AG09309 (cell line): ENCODE results near the gene HFE.

Source experiments
- DNase-seq: peaks from one replicate; pipeline ENCODE4 v3.0.0-alpha.2; 2010; ENCODE audit warnings: low read depth
- H3K4me3 ChIP-seq: 2 replicates; pipeline ENCODE4 v1.5.1; 2011; ENCODE audit warnings: mild to moderate bottlenecking, low read depth, low read length, moderate library complexity; ENCODE audit not compliant: control insufficient read depth
- TF ChIP-seq, protein P1 (sequence below): IDR thresholded peaks from 2 replicates; pipeline ENCODE4 v1.5.1; 2011; ENCODE audit warnings: mild to moderate bottlenecking, low read depth, low read length, inconsistent platforms; ENCODE audit not compliant: insufficient read depth, control insufficient read depth; ENCODE audit errors: missing control alignments

The HFE gene

DNA sequence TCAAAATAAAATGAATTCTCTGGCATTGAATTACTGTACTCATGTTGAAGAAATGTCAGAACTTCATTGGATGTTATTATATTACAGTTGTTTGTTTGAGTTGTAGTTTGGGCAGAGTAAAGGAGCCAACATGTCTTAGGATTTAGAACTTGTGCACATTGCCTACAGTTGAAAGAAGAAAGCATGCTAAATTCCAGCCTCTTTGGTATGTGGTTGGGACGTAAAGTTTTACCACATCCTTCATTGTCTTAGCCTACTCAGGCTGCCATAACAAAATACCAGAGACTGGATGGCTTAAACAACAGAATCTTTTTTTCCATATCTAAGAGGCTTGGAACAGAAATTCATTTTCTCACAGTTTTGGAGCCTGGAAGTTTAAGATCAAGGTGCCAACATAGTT is 42.4 kb downstream of the HFE start:
- TF ChIP-seq, protein P1, sequence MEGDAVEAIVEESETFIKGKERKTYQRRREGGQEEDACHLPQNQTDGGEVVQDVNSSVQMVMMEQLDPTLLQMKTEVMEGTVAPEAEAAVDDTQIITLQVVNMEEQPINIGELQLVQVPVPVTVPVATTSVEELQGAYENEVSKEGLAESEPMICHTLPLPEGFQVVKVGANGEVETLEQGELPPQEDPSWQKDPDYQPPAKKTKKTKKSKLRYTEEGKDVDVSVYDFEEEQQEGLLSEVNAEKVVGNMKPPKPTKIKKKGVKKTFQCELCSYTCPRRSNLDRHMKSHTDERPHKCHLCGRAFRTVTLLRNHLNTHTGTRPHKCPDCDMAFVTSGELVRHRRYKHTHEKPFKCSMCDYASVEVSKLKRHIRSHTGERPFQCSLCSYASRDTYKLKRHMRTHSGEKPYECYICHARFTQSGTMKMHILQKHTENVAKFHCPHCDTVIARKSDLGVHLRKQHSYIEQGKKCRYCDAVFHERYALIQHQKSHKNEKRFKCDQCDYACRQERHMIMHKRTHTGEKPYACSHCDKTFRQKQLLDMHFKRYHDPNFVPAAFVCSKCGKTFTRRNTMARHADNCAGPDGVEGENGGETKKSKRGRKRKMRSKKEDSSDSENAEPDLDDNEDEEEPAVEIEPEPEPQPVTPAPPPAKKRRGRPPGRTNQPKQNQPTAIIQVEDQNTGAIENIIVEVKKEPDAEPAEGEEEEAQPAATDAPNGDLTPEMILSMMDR, result no peak
- no peak overlapping the region for H3K4me3 ChIP-seq
- no peak for DNase-seq

DNA sequence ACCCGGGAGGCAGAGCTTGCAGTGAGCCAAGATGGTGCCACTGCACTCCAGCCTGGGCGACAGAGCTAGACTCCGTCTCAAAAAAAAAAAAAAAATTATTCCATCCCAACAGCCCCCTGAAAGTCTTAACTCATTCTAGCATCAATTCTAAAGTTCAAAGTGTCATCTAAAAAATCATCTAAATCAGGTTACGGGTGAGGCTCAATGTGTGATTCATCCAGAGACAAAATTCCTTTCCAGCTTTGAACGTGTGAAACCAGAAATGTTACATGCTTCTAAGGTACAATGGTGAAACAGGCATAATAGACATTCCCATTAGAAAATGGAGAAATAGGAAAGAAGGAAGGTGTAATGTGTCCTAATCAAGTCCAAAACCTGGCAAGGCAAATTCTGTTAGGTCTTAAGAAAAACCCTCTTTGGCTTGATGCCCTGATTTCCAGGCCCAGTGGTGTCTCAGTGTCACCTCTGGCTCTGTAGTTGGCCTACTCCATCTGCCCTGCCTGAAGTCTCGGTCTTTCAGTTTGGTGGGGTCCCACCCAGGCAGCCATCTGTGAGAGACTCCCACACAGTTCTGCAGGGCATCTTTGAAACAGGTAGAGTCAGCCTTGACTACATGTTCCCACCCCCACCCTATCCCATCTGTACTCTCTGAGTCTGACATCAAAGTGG is 43.5 kb downstream of the HFE start:
- TF ChIP-seq, protein P1, result no peak
- DNase-seq, result no peak

DNA sequence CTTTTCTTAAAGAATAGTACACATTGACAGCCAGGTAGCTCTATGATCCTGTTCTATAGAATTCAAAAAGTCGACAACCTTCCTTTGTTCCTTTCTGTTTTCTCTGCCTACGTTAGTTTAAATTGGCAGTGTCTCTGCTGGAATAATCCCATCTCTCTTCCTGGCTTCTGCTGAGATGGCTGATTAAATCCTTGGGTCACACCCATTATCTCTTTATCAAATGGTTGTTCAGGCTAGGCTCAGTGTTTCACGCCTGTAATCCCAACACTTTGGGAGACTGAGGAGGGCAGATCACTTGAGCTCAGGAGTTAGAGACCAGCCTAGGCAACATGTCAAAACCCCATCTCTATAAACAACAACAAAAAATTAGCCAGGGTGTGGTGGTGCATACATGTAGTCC is 44.4 kb downstream of the HFE start:
- TF ChIP-seq, protein P1, result no peak
- no peak overlapping the region for H3K4me3 ChIP-seq
- no peak for DNase-seq

More for the DNA sequence above, 43.5 kb downstream of the HFE start:
- no peak overlapping the region for H3K4me3 ChIP-seq

DNA sequence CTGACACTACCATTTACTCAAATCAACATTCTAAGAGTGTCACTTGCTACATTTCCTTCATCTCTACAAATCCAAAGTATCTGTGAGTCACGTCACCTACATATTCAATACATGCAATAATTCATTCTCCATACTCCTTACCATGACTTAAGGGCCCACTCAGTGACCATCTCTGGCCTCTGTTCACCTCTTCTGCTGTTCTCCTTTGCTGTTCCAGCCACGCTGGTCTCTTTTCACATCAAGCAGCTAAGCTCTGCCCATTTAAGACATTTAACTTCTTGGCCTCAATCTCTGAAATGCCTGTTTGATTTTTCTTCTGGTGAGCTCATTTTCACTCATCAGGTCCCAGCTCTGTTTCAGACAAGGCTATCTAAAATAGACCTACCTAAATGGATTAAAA is 46.5 kb downstream of the HFE start:
- DNase-seq, result no peak
- no peak overlapping the region for H3K4me3 ChIP-seq
- TF ChIP-seq, protein P1, result no peak

DNA sequence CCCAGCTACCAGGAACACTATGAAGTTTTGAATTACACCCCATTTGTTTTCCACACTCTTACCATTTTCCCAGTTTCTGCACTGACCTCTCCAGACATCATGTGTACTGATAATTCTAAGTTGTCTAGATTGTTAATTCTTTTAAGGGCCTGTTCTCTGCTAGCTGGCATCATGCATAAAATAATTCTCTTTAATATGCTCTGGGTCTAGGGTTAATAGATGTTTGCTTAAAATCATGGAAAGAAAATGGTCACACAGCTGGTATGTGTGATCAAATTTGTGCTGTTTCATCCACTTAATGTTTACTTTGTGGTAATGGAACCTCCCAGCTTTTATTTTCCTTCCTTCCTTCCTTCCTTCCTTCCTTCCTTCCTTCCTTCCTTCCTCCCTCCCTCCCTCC is 49.1 kb downstream of the HFE start:
- DNase-seq, result no peak
- no peak overlapping the region for H3K4me3 ChIP-seq
- TF ChIP-seq, protein P1, result no peak

DNA sequence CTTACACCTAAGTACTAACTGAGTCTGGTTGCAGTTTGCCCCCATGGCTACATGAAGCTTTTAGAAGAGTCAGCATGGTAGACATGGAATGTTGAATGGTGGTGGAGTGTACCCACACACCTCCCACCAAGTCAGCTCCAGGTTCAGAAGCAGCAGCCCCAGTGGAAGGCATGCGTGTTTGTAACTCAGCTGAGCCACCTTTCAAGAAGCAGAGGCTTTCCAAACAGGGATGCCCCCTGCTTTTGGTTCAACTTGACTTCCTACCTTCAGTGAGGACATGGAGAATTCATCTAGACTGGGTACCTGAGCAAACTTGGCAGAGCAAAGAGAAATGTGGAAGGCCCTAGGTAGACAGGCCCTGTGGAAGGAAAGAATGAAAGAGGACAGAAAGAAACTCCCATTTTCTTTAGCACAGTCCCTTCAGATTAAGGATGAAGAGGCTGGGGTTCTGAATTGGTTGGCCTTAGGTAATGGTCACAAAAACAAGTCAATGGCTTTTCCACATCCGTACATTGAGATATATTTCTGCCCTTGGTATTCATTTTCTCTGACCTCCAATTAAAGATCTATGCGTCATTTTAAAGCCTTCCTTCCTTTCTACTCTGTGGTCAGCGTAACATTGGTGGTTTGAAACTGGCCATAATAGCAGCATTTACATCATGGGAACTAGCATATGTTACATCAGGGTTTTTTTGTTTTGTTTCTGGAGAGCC is 53.2 kb downstream of the HFE start:
- TF ChIP-seq, protein P1, result no peak
- H3K4me3 ChIP-seq, result no peak overlapping the region
- no peak for DNase-seq
